Activated CD4-positive, alpha-beta T cell treated with anti-CD3 and anti-CD28 coated beads for 36 hours (primary cell): ENCODE results near the gene RGS5. TPM values are rescaled to one million over a fixed set of nuclear protein-coding genes. Genes with fewer than 3 reads are reported as not detected.

Experiments used
- ATAC-seq: fragments of 200-7000 bp; cut with Tn5 transposase; one replicate; pipeline ENCODE4 v1.10.0; 2021; ENCODE audit warnings: mild to moderate bottlenecking, moderate library complexity
- CTCF ChIA-PET: fragments of 350-600 bp; sonication (Branson Sonifier 250); formaldehyde crosslinking; loops from one replicate; lab custom pipeline; 2021; ENCODE audit warnings: antibody characterized with exemption; lab: Charles Lee
- POLR2A ChIA-PET: fragments of 350-600 bp; sonication (Branson Sonifier 250); formaldehyde crosslinking; loops from one replicate; lab custom pipeline; 2021; ENCODE audit warnings: antibody characterized with exemption, inconsistent platforms; lab: Charles Lee
- DNase-seq: peaks from one replicate; pipeline ENCODE4 v3.0.0-alpha.2; 2020
- H3K27ac Mint-ChIP-seq: one replicate; pipeline ENCODE4 v1.8.0; 2021; ENCODE audit warnings: mixed read lengths
- H3K27me3 Mint-ChIP-seq: one replicate; pipeline ENCODE4 v1.8.0; 2021; ENCODE audit warnings: mixed read lengths
- H3K36me3 Mint-ChIP-seq: one replicate; pipeline ENCODE4 v1.8.0; 2021; ENCODE audit warnings: low read depth, mixed read lengths
- H3K4me1 Mint-ChIP-seq: one replicate; pipeline ENCODE4 v1.8.0; 2021; ENCODE audit warnings: mixed read lengths
- H3K4me3 Mint-ChIP-seq: one replicate; pipeline ENCODE4 v1.8.0; 2021; ENCODE audit warnings: mild to moderate bottlenecking, moderate library complexity, mixed read lengths
- H3K9me3 Mint-ChIP-seq: one replicate; pipeline ENCODE4 v1.8.0; 2021; ENCODE audit warnings: low read depth, mixed read lengths
- intact Hi-C, 2 experiments: fragments of 100-400 bp; cut with DNase I in 1 of 2; cut with micrococcal nuclease in 1 of 2; formaldehyde crosslinking; loops; one replicate each; pipeline versions ENCODE4 v1.14.2 to v1.15.1; 2022 to 2024; cut with DNase I, micrococcal nuclease
- total RNA-seq, 2 experiments: library from RNA; stranded (reverse); gene quantifications; one replicate each; pipeline ENCODE4 v1.2.3, GENCODE V29; 2021

Gene RGS5
- total RNA-seq, 2 experiments from 2014 or later: 4.1 to 4.4 TPM

- Mint-ChIP-seq H3K9me3 (peaks cover 1% of the 10 kb centered on the region), H3K36me3 (no peaks in the 10 kb centered on the region), H3K27ac (no peak overlapping the region), H3K4me1 (no peaks in the 10 kb centered on the region), H3K4me3 (no peak overlapping the region), H3K27me3 (peaks cover 18% of the 10 kb centered on the region)
- intact Hi-C loops: no loop called here
- POLR2A ChIA-PET: no interaction called here
- DNase-seq (no peak), ATAC-seq (no peak)
- CTCF ChIA-PET: interaction anchor here (0.7 kb wide), 1 partner anchor 9 kb away, joined by 3 read pairs; no protein-coding TSS in a partner anchor
These were observed 96.2 kb downstream of the RGS5 start for GRCh38 chr1:163106364-163106987.

DNA sequence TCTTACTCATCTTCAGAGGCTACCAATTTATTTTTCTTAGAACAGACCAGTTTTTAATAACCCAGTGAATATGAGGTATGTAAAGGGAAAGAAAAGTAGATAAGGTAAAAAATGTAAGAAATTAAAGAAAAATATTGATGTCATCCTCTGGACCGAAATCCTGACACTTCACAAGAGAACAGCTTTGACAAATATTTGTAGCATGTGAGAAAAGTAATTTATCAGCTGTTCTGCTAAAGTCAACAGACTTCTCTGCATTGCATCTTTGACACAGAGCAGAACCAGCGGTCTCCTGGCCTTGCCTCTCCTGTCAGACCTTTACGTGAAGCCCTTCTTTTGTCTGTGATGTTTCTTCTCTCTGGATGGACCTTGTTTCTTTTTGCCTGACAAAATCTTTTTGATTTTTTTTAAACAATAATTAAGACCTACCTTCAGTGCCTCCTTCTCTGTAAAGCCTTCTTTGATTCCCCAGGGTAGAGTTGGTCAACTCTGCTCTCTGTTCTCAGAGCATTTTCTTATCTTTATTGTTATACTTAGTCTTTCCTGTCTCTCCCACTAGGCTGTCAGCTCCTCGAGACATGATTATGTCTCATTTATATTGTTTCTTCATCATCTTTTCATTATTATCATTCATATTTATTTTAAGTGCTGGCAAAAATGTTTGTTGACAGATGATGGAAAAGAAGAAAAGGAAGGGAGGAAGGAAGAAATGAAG is 98.2 kb downstream of the RGS5 start:
- POLR2A ChIA-PET: no interaction called here
- no peak overlapping the region for H3K4me3 Mint-ChIP-seq

DNA sequence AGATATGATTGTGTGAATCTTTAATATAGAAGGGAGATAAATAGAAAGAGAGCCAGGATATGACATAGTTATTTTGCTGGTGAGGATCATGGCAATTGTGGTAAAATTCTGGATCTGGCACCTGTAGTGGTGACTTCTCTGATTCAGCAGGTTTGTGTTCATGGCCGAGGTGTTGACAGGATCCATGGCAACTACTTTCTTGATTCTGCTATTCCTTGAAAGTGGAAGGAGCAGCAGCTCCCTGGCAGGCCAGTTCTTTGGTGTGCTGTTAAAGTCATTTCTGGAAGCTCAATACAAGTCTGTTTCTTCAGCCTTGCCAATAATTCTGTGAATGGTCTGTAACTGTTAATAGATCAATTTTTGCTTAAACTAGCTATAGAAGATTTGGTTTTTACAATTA is 100.1 kb downstream of the RGS5 start:
- Mint-ChIP-seq H3K27me3 (peaks cover 15% of the 10 kb centered on the region), H3K4me3 (no peak overlapping the region), H3K4me1 (no peaks in the 10 kb centered on the region), H3K9me3 (no peaks in the 10 kb centered on the region), H3K36me3 (no peaks in the 10 kb centered on the region), H3K27ac (no peak overlapping the region)
- ATAC-seq: no peak
- CTCF ChIA-PET: interaction anchor here (0.6 kb wide), 1 partner anchor 9 kb away, joined by 3 read pairs; no protein-coding TSS in a partner anchor
- DNase-seq: no peak
- POLR2A ChIA-PET: no interaction called here
- intact Hi-C loops: no loop called here

More for the DNA sequence above, 98.2 kb downstream of the RGS5 start:
- ATAC-seq (no peak), DNase-seq (no peak)
- Mint-ChIP-seq H3K4me1 (no peaks in the 10 kb centered on the region), H3K27me3 (peaks cover 17% of the 10 kb centered on the region), H3K36me3 (no peaks in the 10 kb centered on the region), H3K9me3 (no peaks in the 10 kb centered on the region), H3K27ac (no peak overlapping the region)
- intact Hi-C loops: no loop called here
- CTCF ChIA-PET: no interaction called here

GRCh38 chr1:163095213-163095612 is 107.5 kb downstream of the RGS5 start:
- no peaks in the 10 kb centered on the region for H3K9me3 Mint-ChIP-seq
- CTCF ChIA-PET: no interaction called here
- H3K4me3 Mint-ChIP-seq: no peak overlapping the region
- DNase-seq (no peak), ATAC-seq (no peak)
- intact Hi-C loops: no loop called here
- H3K27me3 Mint-ChIP-seq: peaks cover 10% of the 10 kb centered on the region
- no peaks in the 10 kb centered on the region for H3K36me3 Mint-ChIP-seq
- H3K27ac Mint-ChIP-seq: no peak overlapping the region
- POLR2A ChIA-PET: no interaction called here
- no peaks in the 10 kb centered on the region for H3K4me1 Mint-ChIP-seq

DNA sequence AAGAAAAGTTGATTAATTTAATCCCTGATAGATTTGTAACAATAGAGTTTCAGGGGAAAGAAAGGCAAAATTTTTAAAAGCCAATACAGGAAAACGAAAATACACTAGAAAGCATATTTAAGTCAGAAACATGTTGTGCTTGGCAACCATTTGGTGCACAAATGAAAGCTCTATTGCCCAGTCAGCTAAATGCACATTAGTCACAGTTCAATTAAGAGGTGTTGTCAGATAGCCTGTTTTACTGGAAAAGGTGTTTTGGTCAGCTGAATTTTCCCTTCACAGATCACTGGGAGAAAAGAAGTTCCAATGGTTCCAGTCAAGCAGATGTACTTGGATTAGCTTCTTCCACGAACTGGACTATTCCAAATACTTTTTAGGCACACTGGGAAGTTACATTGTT is 108.1 kb downstream of the RGS5 start:
- DNase-seq (no peak), ATAC-seq (no peak)
- ChIA-PET POLR2A (no interaction called here), CTCF (no interaction called here)
- Mint-ChIP-seq H3K27ac (no peak overlapping the region), H3K27me3 (peaks cover 8% of the 10 kb centered on the region), H3K9me3 (no peaks in the 10 kb centered on the region), H3K4me3 (no peak overlapping the region), H3K4me1 (no peaks in the 10 kb centered on the region), H3K36me3 (no peaks in the 10 kb centered on the region)
- intact Hi-C loops: no loop called here

DNA sequence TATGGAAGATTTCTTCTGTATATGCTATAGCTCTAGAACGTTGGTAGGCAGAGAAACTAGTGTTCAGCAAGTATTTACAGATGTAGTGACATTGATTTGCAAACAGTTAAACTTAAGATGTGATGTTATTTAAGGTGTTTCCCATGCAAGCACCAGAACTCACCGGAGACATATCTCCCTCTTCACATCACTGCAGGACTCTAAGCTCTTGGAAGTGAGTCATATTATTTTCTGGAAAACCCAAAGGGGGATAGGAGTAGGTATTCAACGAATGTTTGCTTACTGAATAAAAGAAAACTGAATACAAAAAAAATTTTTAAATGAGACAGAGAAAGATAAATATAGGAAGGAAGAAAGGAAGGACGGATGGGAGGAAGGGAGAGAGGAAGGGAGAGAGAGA is 108.5 kb downstream of the RGS5 start:
- ATAC-seq (no peak), DNase-seq (no peak)
- Mint-ChIP-seq H3K4me1 (no peaks in the 10 kb centered on the region), H3K36me3 (no peaks in the 10 kb centered on the region), H3K4me3 (no peak overlapping the region), H3K27me3 (peaks cover 8% of the 10 kb centered on the region), H3K27ac (no peak overlapping the region), H3K9me3 (no peaks in the 10 kb centered on the region)
- POLR2A ChIA-PET: no interaction called here
- intact Hi-C loops: no loop called here
- CTCF ChIA-PET: no interaction called here

DNA sequence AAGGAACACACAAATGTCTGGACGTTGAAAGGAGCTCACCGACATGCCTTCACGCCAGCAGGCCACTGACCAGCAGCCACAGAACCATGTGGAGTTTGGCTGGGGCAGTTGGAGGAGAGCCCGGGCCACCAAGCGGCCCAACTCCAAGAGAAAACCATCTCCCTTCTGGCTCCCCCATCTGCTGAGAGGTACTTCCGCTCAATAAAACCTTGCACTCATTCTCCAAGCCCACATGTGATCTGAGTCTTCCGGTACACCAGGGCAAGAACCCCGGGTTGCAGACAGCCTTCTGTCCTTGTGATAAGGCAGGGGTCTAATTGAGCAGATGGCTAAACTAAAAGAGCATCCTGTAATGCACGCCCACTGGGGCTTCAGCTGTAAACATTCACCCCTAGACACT is 109.1 kb downstream of the RGS5 start:
- DNase-seq (no peak), ATAC-seq (no peak)
- Mint-ChIP-seq H3K27ac (no peak overlapping the region), H3K36me3 (no peaks in the 10 kb centered on the region), H3K9me3 (no peaks in the 10 kb centered on the region), H3K4me3 (no peak overlapping the region), H3K4me1 (no peaks in the 10 kb centered on the region), H3K27me3 (peaks cover 10% of the 10 kb centered on the region)
- POLR2A ChIA-PET: no interaction called here
- intact Hi-C loops: no loop called here
- CTCF ChIA-PET: interaction anchor here (0.6 kb wide), 1 partner anchor 9 kb away, joined by 3 read pairs; no protein-coding TSS in a partner anchor

- Mint-ChIP-seq H3K4me1 (no peaks in the 10 kb centered on the region), H3K36me3 (no peaks in the 10 kb centered on the region), H3K27me3 (peaks cover 10% of the 10 kb centered on the region), H3K27ac (no peak overlapping the region), H3K4me3 (no peak overlapping the region), H3K9me3 (no peaks in the 10 kb centered on the region)
- ChIA-PET POLR2A (no interaction called here), CTCF (interaction anchor here (0.6 kb wide), 1 partner anchor 9 kb away, joined by 3 read pairs; no protein-coding TSS in a partner anchor)
- DNase-seq (no peak), ATAC-seq (no peak)
- intact Hi-C loops: no loop called here
These were observed 109.5 kb downstream of the RGS5 start for GRCh38 chr1:163093169-163093568.

Other genes with a start within 250 kb of the RGS5 start
- gene RGS4, start 133.6 kb downstream of the RGS5 start, total RNA-seq: not detected
- gene NUF2, start 119.0 kb upstream of the RGS5 start, total RNA-seq: 10 to 100 TPM; 57.6 to 58.4 TPM